HG03342 (cell line): Measurements from ENCODE around the gene STX16.
"Not testable (repeated sequence)": the region's sequence is repeated elsewhere in the genome, so short reads cannot be mapped to it uniquely, and the experiment has no call there.

Source experiments
- ATAC-seq: cut with Tn5 transposase; IDR thresholded peaks from one replicate; pipeline ENCODE4 v1.9.1; 2021; ENCODE audit warnings: mild to moderate bottlenecking, moderate library complexity; ENCODE audit not compliant: unreplicated experiment

Gene STX16

DNA sequence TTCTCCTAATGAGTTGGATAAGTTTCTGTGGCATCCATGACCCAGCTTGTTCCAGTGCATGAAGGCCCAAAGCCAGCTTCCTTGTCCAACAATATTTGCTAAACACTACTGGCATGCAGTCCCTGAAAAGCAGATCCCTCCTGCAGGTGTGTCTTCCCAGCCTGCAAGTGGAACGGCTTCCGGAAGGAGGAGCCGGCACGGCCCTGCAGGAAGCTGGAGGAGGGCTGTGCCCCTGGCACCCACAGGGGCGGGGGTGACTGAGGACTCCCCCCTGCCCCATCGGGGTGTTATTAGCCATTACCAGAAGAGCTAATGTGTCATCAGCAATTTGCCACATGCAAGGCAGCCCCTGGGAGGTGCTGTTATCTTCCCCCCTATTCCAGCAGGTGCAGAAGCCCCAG is 68.9 kb downstream of the STX16 start:
- ATAC-seq = no peak

GRCh38 chr20:58720890-58721289 is 69.8 kb downstream of the STX16 start:
- ATAC-seq = no peak

DNA sequence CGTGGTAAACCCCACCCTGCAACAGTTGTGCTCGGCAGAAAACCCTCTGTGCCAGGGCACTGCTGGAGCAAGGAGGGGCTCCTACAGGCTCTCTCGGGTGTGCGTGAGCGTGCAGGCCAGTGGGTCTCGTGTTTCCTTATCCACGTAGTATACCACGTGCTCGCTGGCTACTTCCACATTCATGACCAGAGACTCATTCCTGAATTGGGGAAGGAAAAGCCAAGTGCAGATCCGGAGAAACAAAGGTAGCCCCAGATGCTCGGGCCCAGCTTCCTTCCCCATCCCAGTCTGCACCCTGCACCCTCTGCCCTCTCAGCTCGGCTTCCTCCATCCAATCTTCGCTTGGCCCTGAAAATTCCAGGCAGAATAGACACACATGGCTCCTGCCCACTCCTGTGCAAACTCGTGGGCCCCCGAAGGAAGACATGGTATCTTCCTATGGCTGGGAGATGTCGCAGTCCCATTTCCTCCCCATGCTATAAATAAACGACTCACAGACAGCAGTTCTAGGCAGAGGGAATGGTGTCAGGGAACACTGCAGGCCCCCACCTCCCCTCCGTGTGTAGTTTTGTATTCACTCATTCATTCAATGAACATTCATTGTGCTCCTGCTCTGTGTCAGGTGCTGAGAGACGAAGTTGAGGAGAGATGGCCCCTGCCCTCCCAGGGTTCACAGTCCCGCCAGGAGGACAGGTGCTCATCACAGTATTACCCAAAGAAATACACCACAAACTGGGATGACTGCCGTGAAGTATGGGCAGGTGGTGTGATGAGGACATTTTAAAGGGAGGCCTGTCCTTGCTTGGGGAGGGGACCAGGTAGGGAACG is 71.1 kb downstream of the STX16 start:
- no peak for ATAC-seq

GRCh38 chr20:58722877-58723627 is 72.0 kb downstream of the STX16 start:
- ATAC-seq = no peak

DNA sequence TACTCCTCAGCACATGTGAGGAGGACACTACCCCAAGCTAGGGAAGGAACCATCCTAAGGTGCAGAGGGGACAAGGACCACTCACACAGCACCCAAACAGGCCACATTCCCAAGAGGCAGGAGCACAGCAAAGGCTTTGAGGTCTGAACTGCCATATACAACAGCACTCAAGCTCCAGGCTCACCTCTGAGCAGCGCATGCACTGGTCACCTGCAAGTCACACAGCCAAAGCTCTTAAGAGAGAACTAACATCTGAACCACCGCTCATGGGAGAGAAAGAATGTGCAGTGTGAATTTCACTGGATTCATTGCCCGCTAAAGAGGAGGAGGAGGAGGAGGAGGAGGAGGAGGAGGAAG is 72.5 kb downstream of the STX16 start:
- no peak for ATAC-seq

DNA sequence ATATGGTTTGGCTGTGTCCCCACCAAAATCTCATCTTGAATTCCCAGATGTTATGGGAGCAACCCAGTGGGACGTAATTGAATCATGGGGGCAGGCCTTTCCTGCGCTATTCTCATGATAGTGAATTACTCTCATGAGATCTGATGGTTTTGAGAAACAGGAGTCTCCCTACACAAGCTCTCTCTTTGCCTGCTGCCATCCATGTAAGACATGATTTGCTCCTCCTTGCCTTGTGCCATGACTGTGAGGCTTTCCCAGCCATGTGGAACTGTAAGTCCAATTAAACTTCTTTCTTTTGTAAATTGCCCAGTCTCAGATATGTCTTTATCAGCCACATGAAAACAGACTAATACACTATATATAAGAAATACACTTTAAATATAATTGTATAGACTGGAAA is 75.1 kb downstream of the STX16 start:
- not testable (repeated sequence) for ATAC-seq
